HL-60 (cell line): ENCODE data around the gene OR52N1.

Source experiments
- GABPA ChIP-seq: IDR thresholded peaks from 2 replicates; pipeline ENCODE4 v1.6.1; 2012; ENCODE audit warnings: low read depth
- POLR2AphosphoS5 ChIP-seq: IDR thresholded peaks from 2 replicates; pipeline ENCODE4 v1.6.1; 2012; ENCODE audit warnings: low read depth
- TF ChIP-seq, protein P1 (sequence below): IDR thresholded peaks from one replicate; pipeline ENCODE4 v1.5.1; 2011; ENCODE audit warnings: low read length, control low read depth, inconsistent platforms; ENCODE audit not compliant: insufficient read depth
- TF ChIP-seq, protein P2 (sequence below): IDR thresholded peaks from 2 replicates; pipeline ENCODE4 v1.6.1; 2012; ENCODE audit warnings: low read depth; ENCODE audit not compliant: insufficient replicate concordance

DNA sequence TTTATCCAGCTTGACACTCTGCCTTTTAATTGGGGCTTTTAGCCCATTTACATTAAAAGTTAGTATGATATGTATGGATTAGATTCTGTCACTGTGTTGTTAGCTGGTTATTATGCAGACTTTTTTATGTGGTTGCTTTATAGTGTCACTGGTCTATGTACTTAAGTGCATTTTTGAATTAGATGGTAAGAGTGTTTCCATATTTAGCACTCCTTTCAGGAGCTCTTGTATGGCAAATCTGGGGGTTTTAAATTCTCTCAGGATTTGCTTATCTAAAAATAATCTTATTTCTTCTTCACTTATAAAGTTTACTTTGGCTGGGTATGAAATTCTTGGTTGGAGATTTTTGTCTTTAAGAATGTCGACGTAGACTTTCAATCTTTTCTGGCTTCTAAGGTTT is 46.6 kb upstream of the OR52N1 start:
- TF ChIP-seq, protein P1, sequence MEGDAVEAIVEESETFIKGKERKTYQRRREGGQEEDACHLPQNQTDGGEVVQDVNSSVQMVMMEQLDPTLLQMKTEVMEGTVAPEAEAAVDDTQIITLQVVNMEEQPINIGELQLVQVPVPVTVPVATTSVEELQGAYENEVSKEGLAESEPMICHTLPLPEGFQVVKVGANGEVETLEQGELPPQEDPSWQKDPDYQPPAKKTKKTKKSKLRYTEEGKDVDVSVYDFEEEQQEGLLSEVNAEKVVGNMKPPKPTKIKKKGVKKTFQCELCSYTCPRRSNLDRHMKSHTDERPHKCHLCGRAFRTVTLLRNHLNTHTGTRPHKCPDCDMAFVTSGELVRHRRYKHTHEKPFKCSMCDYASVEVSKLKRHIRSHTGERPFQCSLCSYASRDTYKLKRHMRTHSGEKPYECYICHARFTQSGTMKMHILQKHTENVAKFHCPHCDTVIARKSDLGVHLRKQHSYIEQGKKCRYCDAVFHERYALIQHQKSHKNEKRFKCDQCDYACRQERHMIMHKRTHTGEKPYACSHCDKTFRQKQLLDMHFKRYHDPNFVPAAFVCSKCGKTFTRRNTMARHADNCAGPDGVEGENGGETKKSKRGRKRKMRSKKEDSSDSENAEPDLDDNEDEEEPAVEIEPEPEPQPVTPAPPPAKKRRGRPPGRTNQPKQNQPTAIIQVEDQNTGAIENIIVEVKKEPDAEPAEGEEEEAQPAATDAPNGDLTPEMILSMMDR = no peak
- TF ChIP-seq, protein P2, sequence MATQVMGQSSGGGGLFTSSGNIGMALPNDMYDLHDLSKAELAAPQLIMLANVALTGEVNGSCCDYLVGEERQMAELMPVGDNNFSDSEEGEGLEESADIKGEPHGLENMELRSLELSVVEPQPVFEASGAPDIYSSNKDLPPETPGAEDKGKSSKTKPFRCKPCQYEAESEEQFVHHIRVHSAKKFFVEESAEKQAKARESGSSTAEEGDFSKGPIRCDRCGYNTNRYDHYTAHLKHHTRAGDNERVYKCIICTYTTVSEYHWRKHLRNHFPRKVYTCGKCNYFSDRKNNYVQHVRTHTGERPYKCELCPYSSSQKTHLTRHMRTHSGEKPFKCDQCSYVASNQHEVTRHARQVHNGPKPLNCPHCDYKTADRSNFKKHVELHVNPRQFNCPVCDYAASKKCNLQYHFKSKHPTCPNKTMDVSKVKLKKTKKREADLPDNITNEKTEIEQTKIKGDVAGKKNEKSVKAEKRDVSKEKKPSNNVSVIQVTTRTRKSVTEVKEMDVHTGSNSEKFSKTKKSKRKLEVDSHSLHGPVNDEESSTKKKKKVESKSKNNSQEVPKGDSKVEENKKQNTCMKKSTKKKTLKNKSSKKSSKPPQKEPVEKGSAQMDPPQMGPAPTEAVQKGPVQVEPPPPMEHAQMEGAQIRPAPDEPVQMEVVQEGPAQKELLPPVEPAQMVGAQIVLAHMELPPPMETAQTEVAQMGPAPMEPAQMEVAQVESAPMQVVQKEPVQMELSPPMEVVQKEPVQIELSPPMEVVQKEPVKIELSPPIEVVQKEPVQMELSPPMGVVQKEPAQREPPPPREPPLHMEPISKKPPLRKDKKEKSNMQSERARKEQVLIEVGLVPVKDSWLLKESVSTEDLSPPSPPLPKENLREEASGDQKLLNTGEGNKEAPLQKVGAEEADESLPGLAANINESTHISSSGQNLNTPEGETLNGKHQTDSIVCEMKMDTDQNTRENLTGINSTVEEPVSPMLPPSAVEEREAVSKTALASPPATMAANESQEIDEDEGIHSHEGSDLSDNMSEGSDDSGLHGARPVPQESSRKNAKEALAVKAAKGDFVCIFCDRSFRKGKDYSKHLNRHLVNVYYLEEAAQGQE = no peak
- TF ChIP-seq GABPA (no peak), POLR2AphosphoS5 (no peak)
